Tibial nerve (tissue), 3 donors: ENCODE measurements around the gene BCL7C.

Experiments used
- POLR2A ChIP-seq, 2 donors: fragments of 450-650 bp; IDR thresholded peaks; one replicate each; pipeline ENCODE4 v1.6.1; 2017; ENCODE audit warnings: antibody characterized with exemption in 2 of 2, mild to moderate bottlenecking in 2 of 2, moderate library complexity in 2 of 2
- TF ChIP-seq, protein P1 (sequence below), 5 experiments: fragments of 200-600 bp in 3 of 5; fragments of 450-650 bp in 2 of 5; sonication (generic) in 3 of 5; IDR thresholded peaks; one replicate each; pipeline ENCODE4 v1.5.1; 2016 to 2019; ENCODE audit warnings: antibody characterized with exemption in 5 of 5, mild to moderate bottlenecking in 3 of 5, moderate library complexity in 2 of 5

DNA sequence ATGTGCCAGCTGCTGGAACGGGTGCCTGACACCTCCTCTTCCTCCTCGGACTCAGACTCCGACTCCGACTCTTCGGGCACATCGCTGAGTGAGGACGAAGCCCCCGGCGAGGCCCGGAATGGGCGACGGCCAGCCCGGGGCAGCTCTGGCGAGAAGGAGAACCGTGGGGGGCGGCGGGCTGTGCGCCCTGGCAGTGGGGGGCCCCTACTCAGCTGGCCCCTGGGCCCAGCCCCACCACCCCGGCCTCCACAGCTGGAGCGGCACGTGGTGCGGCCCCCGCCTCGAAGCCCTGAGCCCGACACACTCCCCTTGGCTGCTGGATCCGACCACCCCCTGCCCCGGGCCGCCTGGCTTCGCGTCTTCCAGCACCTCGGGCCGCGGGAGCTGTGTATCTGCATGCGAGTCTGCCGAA, 36.3 kb upstream of the BCL7C start:
- no peak for TF ChIP-seq POLR2A (IDR thresholded peaks at IDR 0.05)
- TF ChIP-seq, protein P1, sequence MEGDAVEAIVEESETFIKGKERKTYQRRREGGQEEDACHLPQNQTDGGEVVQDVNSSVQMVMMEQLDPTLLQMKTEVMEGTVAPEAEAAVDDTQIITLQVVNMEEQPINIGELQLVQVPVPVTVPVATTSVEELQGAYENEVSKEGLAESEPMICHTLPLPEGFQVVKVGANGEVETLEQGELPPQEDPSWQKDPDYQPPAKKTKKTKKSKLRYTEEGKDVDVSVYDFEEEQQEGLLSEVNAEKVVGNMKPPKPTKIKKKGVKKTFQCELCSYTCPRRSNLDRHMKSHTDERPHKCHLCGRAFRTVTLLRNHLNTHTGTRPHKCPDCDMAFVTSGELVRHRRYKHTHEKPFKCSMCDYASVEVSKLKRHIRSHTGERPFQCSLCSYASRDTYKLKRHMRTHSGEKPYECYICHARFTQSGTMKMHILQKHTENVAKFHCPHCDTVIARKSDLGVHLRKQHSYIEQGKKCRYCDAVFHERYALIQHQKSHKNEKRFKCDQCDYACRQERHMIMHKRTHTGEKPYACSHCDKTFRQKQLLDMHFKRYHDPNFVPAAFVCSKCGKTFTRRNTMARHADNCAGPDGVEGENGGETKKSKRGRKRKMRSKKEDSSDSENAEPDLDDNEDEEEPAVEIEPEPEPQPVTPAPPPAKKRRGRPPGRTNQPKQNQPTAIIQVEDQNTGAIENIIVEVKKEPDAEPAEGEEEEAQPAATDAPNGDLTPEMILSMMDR (IDR thresholded peaks at IDR 0.05) = no peak
